ENCODE data around the gene GPC3.

DNA sequence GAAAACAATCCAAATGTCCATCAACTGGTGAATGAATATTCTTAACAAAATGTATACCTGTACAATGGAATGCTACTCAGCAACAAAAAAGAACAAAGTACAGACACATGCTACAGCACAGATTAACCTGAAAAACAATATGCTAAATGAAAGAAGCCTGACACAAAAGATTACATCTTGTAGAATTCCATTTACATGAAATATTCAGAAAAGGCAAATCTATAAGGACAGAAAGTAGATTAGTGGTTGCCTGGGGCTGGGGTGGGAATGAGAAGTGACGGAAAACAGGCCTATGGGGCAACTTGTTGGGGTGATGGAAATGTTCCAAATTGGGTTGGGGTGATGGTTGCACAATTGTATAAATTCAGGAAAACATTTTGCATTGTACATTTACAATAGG, 351.0 kb downstream of the GPC3 start:
- TF ChIP-seq TAF1 (IDR thresholded peaks at IDR 0.05; ENCODE audit: borderline replicate concordance, low read depth, low read length), result no peak
- no peak for TF ChIP-seq POLR2AphosphoS5 (IDR thresholded peaks at IDR 0.05; ENCODE audit: low read depth, low read length)
- TF ChIP-seq POLR2A (IDR thresholded peaks at IDR 0.05; ENCODE audit: low read depth, low read length), result no peak
